Stromal cell of bone marrow (primary cell): ENCODE measurements around the gene ALPL.
"Not testable (repeated sequence)": the region's sequence is repeated elsewhere in the genome, so short reads cannot be mapped to it uniquely, and the experiment has no call there.

Experiments used
- DNase-seq: peaks from one replicate; pipeline ENCODE4 v3.0.0-alpha.2; 2012; ENCODE audit warnings: low read depth

ALPL gene

GRCh38 chr1:21507511-21508270 lies 1.5 kb upstream of the ALPL start:
- DNase-seq = no peak

- no peak for DNase-seq
These were observed 458 bp upstream of the ALPL start for GRCh38 chr1:21508580-21509350.

DNA sequence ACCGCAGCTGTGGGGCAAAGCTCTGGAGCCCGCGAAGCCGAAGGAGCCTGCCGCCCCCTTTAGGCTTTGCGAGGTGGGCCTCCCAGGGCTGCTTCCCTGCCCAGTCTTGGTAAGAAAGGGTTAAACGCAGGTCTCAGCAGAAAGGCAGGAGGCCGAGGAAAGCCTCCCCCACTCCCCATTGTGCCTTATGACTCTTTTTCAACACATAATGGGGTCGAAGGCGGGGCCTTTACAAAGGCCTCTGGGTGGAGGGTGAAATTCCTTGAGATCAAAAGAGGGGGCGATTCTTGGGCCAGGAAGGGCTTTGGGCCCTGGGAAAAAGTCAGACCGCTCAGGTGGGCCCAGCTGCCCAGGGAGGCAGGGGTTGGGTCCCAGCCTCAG lies 880 bp downstream of the ALPL start:
- no peak for DNase-seq

- no peak for DNase-seq
These were observed 1.8 kb downstream of the ALPL start for GRCh38 chr1:21510885-21511578.

GRCh38 chr1:21511579-21512522 lies 2.6 kb downstream of the ALPL start:
- DNase-seq = peak; percentile 95

GRCh38 chr1:21514245-21514644 lies 5.0 kb downstream of the ALPL start:
- DNase-seq = no peak

DNA sequence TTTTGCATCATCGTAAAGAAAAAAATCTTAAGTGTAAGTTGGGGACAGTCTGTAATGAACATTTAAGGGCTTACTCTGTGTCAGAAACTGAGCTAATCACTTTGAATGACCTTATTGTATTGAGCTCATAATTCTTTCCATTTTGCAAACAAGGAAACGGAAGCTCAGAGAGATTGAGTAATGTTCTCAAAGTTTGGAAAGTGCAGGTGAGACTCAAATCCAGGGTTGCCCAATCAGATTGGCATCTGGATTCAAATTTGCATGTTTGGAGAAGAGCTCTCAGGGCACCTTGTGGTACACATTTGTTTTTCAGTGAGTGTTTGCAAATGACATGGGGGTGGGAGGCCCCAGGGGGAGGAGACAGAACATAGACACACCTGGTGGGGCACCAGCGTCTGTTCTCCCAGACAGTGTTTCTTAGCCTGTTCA lies 8.0 kb downstream of the ALPL start:
- no peak for DNase-seq

- no peak for DNase-seq
These were observed 8.6 kb downstream of the ALPL start for GRCh38 chr1:21517660-21518480.

- no peak for DNase-seq
These were observed 9.7 kb downstream of the ALPL start for GRCh38 chr1:21518774-21519455.

- not testable (repeated sequence) for DNase-seq
These were observed 10.4 kb downstream of the ALPL start for GRCh38 chr1:21519486-21520070.

GRCh38 chr1:21520899-21521716 lies 11.9 kb downstream of the ALPL start:
- no peak for DNase-seq

DNA sequence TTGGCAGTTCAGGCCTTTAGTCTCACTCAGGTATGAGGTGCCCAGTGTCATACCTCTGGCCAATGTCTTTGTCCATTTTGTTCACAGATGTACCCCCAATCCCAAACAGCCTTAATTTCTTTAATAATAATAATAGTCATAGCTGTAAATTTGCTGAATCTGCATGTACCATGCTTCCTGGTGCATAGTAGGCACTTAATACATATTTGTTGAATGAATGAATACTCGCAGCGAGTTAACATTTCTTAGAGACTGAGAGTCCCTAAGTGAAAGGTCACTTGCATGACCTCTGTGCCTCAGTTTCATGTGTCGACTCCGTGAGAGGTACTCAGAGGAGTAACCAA lies 12.5 kb downstream of the ALPL start:
- DNase-seq = no peak

- DNase-seq = no peak
These were observed 13.4 kb downstream of the ALPL start for GRCh38 chr1:21522525-21523038.

DNA sequence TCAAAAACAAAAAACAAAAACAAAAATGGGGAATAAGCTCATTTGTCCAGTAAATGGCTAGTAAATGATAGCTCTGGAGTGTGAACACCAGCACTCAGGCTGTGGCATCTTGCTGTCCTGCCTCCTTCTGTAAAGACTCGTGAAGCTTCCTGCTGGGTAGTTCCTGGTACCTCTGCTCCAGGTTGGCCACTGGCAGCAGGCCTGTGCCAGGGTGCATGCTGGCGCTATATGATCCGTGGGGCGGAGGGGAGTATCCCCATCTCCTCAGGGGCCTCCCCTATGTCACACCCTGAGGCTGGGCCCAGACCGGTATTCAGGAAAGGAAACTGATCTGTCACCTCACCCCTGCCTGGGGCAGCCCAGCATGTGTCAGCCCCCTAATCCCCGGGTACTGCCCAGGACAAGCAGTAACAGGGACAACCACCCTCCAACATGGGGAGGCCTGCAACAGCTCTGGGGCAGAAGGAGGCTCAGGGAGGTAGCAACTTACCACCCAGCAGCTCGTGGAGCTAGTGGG lies 14.1 kb downstream of the ALPL start:
- DNase-seq = no peak

GRCh38 chr1:21524220-21524619 lies 15.0 kb downstream of the ALPL start:
- DNase-seq = no peak

DNA sequence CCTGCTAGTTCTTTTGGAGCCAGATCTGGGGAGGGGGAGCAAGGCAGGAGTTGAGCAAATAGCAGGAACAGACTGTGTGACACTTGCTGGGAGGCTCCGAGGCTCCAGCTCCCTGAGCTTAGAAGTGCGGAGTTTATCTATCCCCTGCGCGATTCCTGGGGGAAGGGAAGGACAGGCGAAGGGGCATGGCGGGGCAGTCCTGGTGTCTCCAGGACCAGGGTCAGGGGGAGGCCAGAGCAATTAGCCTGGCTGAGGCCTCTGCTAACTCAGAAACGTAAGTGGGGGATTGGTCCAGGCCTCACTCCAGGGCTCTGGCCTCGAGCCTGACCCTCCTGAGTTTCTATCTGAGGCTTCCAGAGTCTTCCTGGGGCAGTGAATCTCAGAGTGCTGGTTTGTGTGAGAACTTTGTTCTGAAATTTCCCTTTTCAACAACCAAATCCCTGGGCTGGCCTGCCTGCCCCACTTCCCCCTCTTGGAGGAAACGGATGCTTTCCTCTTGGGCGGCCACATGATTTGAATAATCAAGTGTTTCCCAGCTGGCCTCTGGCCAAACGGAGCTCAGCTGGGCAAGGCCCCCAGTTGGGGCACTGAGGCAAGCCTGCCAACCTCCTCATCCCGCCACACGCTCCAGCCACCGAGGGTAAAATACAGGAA lies 15.6 kb downstream of the ALPL start:
- DNase-seq = no peak

DNA sequence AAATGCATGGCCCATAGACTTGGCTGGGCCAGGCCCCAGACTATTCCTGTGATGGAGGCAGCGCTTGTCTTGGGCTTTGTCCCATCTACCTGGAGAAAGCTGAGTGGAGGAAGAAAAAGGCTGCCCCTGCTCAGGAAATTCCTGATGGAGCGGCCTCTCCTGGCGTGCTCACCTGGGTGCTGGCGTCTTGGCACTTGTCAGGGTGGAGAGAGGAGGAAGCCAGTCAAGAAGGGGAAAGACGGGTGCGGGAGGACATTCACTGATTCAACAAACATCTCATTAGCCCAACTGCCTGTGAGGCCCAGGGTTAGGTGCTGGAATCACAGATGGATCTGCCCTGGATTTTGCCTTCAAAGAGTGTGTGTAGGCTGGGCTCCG lies 16.1 kb downstream of the ALPL start:
- no peak for DNase-seq

DNA sequence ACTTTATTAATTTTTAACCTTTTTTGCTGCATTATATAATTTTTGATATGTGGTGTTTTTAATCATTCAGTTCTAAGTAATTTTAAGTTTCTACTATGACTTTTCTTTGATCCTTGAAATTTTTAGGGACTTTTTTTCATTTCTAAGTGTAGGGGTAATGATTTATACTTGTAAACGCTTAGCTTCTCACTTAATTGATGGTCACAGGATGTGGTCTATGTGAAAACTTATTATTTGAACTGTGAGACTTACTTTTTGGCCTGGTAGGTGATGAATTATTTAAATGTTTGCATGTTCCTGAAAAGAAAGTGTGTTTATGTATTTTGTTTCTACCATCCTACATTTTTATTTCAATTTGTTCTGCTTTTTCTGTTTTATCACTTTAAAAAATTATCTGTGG lies 17.2 kb downstream of the ALPL start:
- DNase-seq = no peak
